Endothelial cell of umbilical vein (primary cell): ENCODE data around the gene SHKBP1. TPM values are rescaled to one million over a fixed set of nuclear protein-coding genes. Genes with fewer than 3 reads are reported as not detected.

ENCODE experiments used
- BruUV-seq: library from RNA; stranded (reverse); fragments of 400-500 nt; replicated peaks from 2 replicates; lab custom pipeline; 2021; lab: Mats Ljungman, UMichigan
- CTCF ChIA-PET: fragments of 300-600, 350-600 bp; sonication (Branson Sonifier 250); formaldehyde crosslinking; loops from one replicate; lab custom pipeline; 2021; ENCODE audit warnings: antibody characterized with exemption, inconsistent platforms; lab: Charles Lee
- POLR2A ChIA-PET: fragments of 300-600, 350-600 bp; sonication (Branson Sonifier 250); formaldehyde crosslinking; loops from one replicate; lab custom pipeline; 2021; ENCODE audit warnings: antibody characterized with exemption, inconsistent platforms; lab: Charles Lee
- DNase-seq: peaks from one replicate; pipeline ENCODE4 v3.0.0-alpha.2; 2011; ENCODE audit warnings: low read depth, low spot score
- FAIRE-seq: peaks from 2 replicates; lab custom pipeline; 2011; peaks lifted over from hg19 to GRCh38; lab: Jason Lieb, UNC
- H2AFZ ChIP-seq: 2 replicates; pipeline ENCODE4 v1.6.0; 2012; ENCODE audit warnings: low read depth, low read length, control low read depth, inconsistent platforms
- H3K27ac ChIP-seq: 2 replicates; pipeline ENCODE4 v1.5.1; 2011; ENCODE audit warnings: low read depth, mild to moderate bottlenecking, control low read depth, low read length, moderate library complexity; ENCODE audit not compliant: insufficient read depth
- H3K27me3 ChIP-seq, 2 experiments: 2 replicates each; pipeline versions ENCODE4 v1.6.0 to v1.6.1; 2011; ENCODE audit warnings: low read length in 2 of 2, mixed read lengths in 1 of 2; ENCODE audit not compliant: control insufficient read depth in 2 of 2, insufficient read depth in 2 of 2
- H3K36me3 ChIP-seq, 2 experiments: 2 replicates in 1 of 2; 3 replicates in 1 of 2; pipeline ENCODE4 v1.5.1; 2011; ENCODE audit warnings: low read length in 2 of 2, mild to moderate bottlenecking in 1 of 2, moderate library complexity in 1 of 2; ENCODE audit not compliant: control insufficient read depth in 2 of 2, insufficient read depth in 2 of 2; ENCODE audit errors: extremely low read depth in 1 of 2
- H3K4me1 ChIP-seq: 3 replicates; pipeline ENCODE4 v1.5.1; 2011; ENCODE audit warnings: mild to moderate bottlenecking, low read length; ENCODE audit not compliant: control insufficient read depth, insufficient read depth; ENCODE audit errors: extremely low read depth
- H3K4me2 ChIP-seq: 2 replicates; pipeline ENCODE4 v1.6.1; 2011; ENCODE audit warnings: low read length, control low read depth, mixed read lengths; ENCODE audit not compliant: insufficient read depth
- H3K4me3 ChIP-seq, 3 experiments: fragments of 200-600 bp in 1 of 3; sonication (generic), shearing (Covaris generic) in 1 of 3; replicated peaks in 1 of 3; 2 replicates each; pipeline ENCODE4 v1.5.1; 2011 to 2016; ENCODE audit warnings: control low read depth in 3 of 3, low read length in 3 of 3, mild to moderate bottlenecking in 2 of 3, inconsistent platforms in 1 of 3, low read depth in 1 of 3, moderate library complexity in 1 of 3; ENCODE audit not compliant: insufficient read depth in 1 of 3
- H3K79me2 ChIP-seq: 2 replicates; pipeline ENCODE4 v1.6.0; 2012; ENCODE audit warnings: low read length, inconsistent platforms; ENCODE audit not compliant: control insufficient read depth, insufficient read depth
- H3K9ac ChIP-seq: replicated peaks from 2 replicates; pipeline ENCODE3; 2011; ENCODE audit warnings: low read length, control low read depth; ENCODE audit not compliant: insufficient read depth; ENCODE audit errors: extremely low read depth
- H3K9me1 ChIP-seq: replicated peaks from 3 replicates; pipeline ENCODE4 v1.6.0; 2011; ENCODE audit warnings: mild to moderate bottlenecking, low read length; ENCODE audit not compliant: control insufficient read depth, insufficient read depth; ENCODE audit errors: extremely low read depth
- H3K9me3 ChIP-seq: replicated peaks from 2 replicates; pipeline ENCODE4 v1.5.1; 2012; ENCODE audit warnings: low read length, inconsistent platforms; ENCODE audit not compliant: control insufficient read depth, insufficient read depth
- H4K20me1 ChIP-seq: replicated peaks from 2 replicates; pipeline ENCODE3; 2011; ENCODE audit warnings: mild to moderate bottlenecking, low read length; ENCODE audit not compliant: control insufficient read depth, insufficient read depth; ENCODE audit errors: extremely low read depth
- CTCF ChIP-seq, 2 donors: IDR thresholded peaks; 1 replicate in 1 of 2; 2 replicates in 1 of 2; pipeline ENCODE4 v1.5.1; 2011; ENCODE audit warnings: low read length in 2 of 2, mild to moderate bottlenecking in 2 of 2, moderate library complexity in 2 of 2, control low read depth in 1 of 2, inconsistent platforms in 1 of 2, low read depth in 1 of 2; ENCODE audit not compliant: insufficient read depth in 1 of 2; ENCODE audit errors: extremely low read depth in 1 of 2
- EZH2 ChIP-seq: IDR thresholded peaks from 2 replicates; pipeline ENCODE4 v1.6.1; 2012; ENCODE audit warnings: borderline replicate concordance, low read depth, mild to moderate bottlenecking, moderate library complexity, low read length, inconsistent platforms; ENCODE audit not compliant: severe bottlenecking
- FOS ChIP-seq: IDR thresholded peaks from 2 replicates; pipeline ENCODE4 v1.6.1; 2011; ENCODE audit warnings: mild to moderate bottlenecking, low read length, moderate library complexity, borderline replicate concordance; ENCODE audit not compliant: insufficient read depth
- GATA2 ChIP-seq: IDR thresholded peaks from 2 replicates; pipeline ENCODE4 v1.7.0; 2011; ENCODE audit warnings: low read depth, mild to moderate bottlenecking, moderate library complexity, mixed read lengths, low read length; ENCODE audit not compliant: insufficient read length, insufficient read depth
- JUN ChIP-seq: IDR thresholded peaks from 2 replicates; pipeline ENCODE4 v1.6.1; 2011; ENCODE audit warnings: borderline replicate concordance, low read depth; ENCODE audit not compliant: insufficient read length, insufficient read depth
- MAX ChIP-seq: IDR thresholded peaks from 2 replicates; pipeline ENCODE4 v1.6.1; 2011; ENCODE audit not compliant: insufficient read depth, insufficient read length
- MYC ChIP-seq: IDR thresholded peaks from one replicate; pipeline ENCODE4 v1.6.1; 2011; ENCODE audit warnings: mild to moderate bottlenecking, low read depth, low read length
- POLR2A ChIP-seq: IDR thresholded peaks from 2 replicates; pipeline ENCODE4 v1.6.1; 2012; ENCODE audit warnings: low read depth, mild to moderate bottlenecking, control low read depth, low read length
- POLR2AphosphoS5 ChIP-seq: IDR thresholded peaks from 2 replicates; pipeline ENCODE4 v1.6.1; 2012; ENCODE audit warnings: low read depth, mild to moderate bottlenecking, control low read depth, low read length, moderate library complexity; ENCODE audit not compliant: insufficient read depth
- dilution Hi-C: fragments of 300-500 bp; cut with MboI; formaldehyde crosslinking; loops from one replicate; pipeline ENCODE4 v1.15.0; 2019; ENCODE audit warnings: low sequenced_read_pairs; ENCODE audit not compliant: extremely low pct_ligation_motif_present
- intact Hi-C: fragments of 100-400 bp; cut with micrococcal nuclease; formaldehyde crosslinking; loops from one replicate; pipeline ENCODE4 v1.10.0; 2022
- polyA plus RNA-seq, 4 experiments: library from polyadenylated mRNA; depleted of rRNA in 3 of 4; stranded (reverse) in 3 of 4; unstranded in 1 of 4; fragments of >200 nt; gene quantifications; 2 replicates each; pipeline versions ENCODE4 v1.2.1 to v1.2.3, GENCODE V29; 2011 to 2012; ENCODE audit warnings: missing spikeins in 1 of 4
- total RNA-seq: library from RNA; stranded (reverse); gene quantifications from 2 replicates; pipeline ENCODE4 v1.2.3, GENCODE V29; 2021

Gene SHKBP1
- total and polyA plus RNA-seq, 2 donors (not counting 3 experiments of a cell fraction or from before 2014, with no cell fraction given) = 106 to 113 TPM

GRCh38 chr19:40530091-40530901 lies 46.4 kb upstream of the SHKBP1 start:
- dilution Hi-C loops = no loop called here
- no peaks in the 10 kb centered on the region for H3K9me3 ChIP-seq
- DNase-seq (no peak), FAIRE-seq (no peak)
- no peaks in the 10 kb centered on the region for H3K36me3 ChIP-seq
- no peaks in the 10 kb centered on the region for H4K20me1 ChIP-seq
- ChIA-PET CTCF (interaction anchor here (0.5 to 1.8 kb wide), 5 partner anchors 12 to 105 kb away, joined by 3 to 8 read pairs (median 3); no protein-coding TSS in a partner anchor), POLR2A (no interaction called here)
- no peaks in the 10 kb centered on the region for H3K27me3 ChIP-seq
- no TSS peak for BruUV-seq
- H2AFZ ChIP-seq = no peak overlapping the region
- no peak overlapping the region for H3K4me2 ChIP-seq
- H3K9me1 ChIP-seq = no peaks in the 10 kb centered on the region
- H3K27ac ChIP-seq = no peak overlapping the region
- H3K79me2 ChIP-seq = no peaks in the 10 kb centered on the region
- H3K4me3 ChIP-seq = no peak overlapping the region
- intact Hi-C loops = no loop called here
- no peak overlapping the region for H3K9ac ChIP-seq
- H3K4me1 ChIP-seq = no peaks in the 10 kb centered on the region
- TF ChIP-seq JUN = no peak
- TF ChIP-seq POLR2A = no peak
- peak; percentile 25 for TF ChIP-seq EZH2
- TF ChIP-seq CTCF (IDR thresholded peaks at IDR 0.05; ENCODE audit: extremely low read depth in 1 of 2, insufficient read depth in 1 of 2, low read depth in 1 of 2, low read length in 2 of 2) = peak in 1 of 2 donors; percentile 37

- no peak overlapping the region for H2AFZ ChIP-seq
- dilution Hi-C loops = no loop called here
- H3K36me3 ChIP-seq = no peaks in the 10 kb centered on the region
- FAIRE-seq (no peak), DNase-seq (no peak)
- ChIA-PET POLR2A (no interaction called here), CTCF (interaction anchor here (1.4 to 3.0 kb wide), 4 partner anchors 10 to 228 kb away, joined by 3 to 11 read pairs (median 7); no protein-coding TSS in a partner anchor)
- BruUV-seq = no TSS peak
- H3K4me2 ChIP-seq = no peak overlapping the region
- H3K9me1 ChIP-seq = no peaks in the 10 kb centered on the region
- no peak overlapping the region for H3K27ac ChIP-seq
- no peaks in the 10 kb centered on the region for H3K4me1 ChIP-seq
- H3K27me3 ChIP-seq = no peaks in the 10 kb centered on the region
- intact Hi-C loops = no loop called here
- no peak overlapping the region for H3K4me3 ChIP-seq
- no peak for TF ChIP-seq POLR2AphosphoS5
- no peak for TF ChIP-seq MYC
- TF ChIP-seq MAX = no peak
- no peak for TF ChIP-seq POLR2A
- no peak for TF ChIP-seq GATA2
- TF ChIP-seq CTCF (IDR thresholded peaks at IDR 0.05; ENCODE audit: extremely low read depth in 1 of 2, insufficient read depth in 1 of 2, low read depth in 1 of 2, low read length in 2 of 2) = no peak
- no peak for TF ChIP-seq EZH2
- no peak for TF ChIP-seq FOS
- TF ChIP-seq JUN = no peak
- H3K79me2 ChIP-seq = no peaks in the 10 kb centered on the region
- no peak overlapping the region for H3K9ac ChIP-seq
- no peaks in the 10 kb centered on the region for H4K20me1 ChIP-seq
- no peaks in the 10 kb centered on the region for H3K9me3 ChIP-seq
Measured at GRCh38 chr19:40533508-40533907, 43.2 kb upstream of the SHKBP1 start.
